H1 (cell line): Measurements from ENCODE around the gene TRIM62.

Experiments used
- EP300 ChIP-seq, 2 experiments: IDR thresholded peaks; 1 replicate in 1 of 2; 2 replicates in 1 of 2; pipeline ENCODE4 v1.6.1; 2011 to 2012; ENCODE audit warnings: low read depth in 2 of 2, low read length in 2 of 2, mild to moderate bottlenecking in 2 of 2, borderline replicate concordance in 1 of 2, inconsistent platforms in 1 of 2, moderate library complexity in 1 of 2
- EZH2 ChIP-seq: fragments of 200-600 bp; sonication (generic); IDR thresholded peaks from 2 replicates; pipeline ENCODE4 v1.7.1; 2012; ENCODE audit warnings: low read depth, mild to moderate bottlenecking, moderate library complexity, low read length, inconsistent platforms; ENCODE audit not compliant: severe bottlenecking
- GTF2F1 ChIP-seq: IDR thresholded peaks from 2 replicates; pipeline ENCODE4 v1.6.1; 2012; ENCODE audit warnings: low read depth, low read length, improper control_type of control experiment, borderline replicate concordance
- HDAC2 ChIP-seq, 2 experiments: fragments of 300-600 bp in 1 of 2; sonication (generic) in 1 of 2; IDR thresholded peaks; 2 replicates each; pipeline ENCODE4 v1.6.1; 2011 to 2012; ENCODE audit warnings: low read depth in 2 of 2, low read length in 2 of 2, mild to moderate bottlenecking in 2 of 2, moderate library complexity in 2 of 2, borderline replicate concordance in 1 of 2, inconsistent platforms in 1 of 2
- JUND ChIP-seq: IDR thresholded peaks from 2 replicates; pipeline ENCODE4 v1.6.1; 2011; ENCODE audit warnings: mild to moderate bottlenecking, improper control_type of control experiment, low read length
- POLR2A ChIP-seq, 2 experiments: IDR thresholded peaks; 1 replicate in 1 of 2; 2 replicates in 1 of 2; pipeline ENCODE4 v1.6.1; 2011; ENCODE audit warnings: low read depth in 2 of 2, low read length in 2 of 2, mild to moderate bottlenecking in 2 of 2; ENCODE audit errors: control extremely low read depth in 1 of 2
- RFX5 ChIP-seq: IDR thresholded peaks from 2 replicates; pipeline ENCODE4 v1.6.1; 2011; ENCODE audit warnings: low read depth, low read length, improper control_type of control experiment, borderline replicate concordance
- RNF2 ChIP-seq: fragments of 200-900, 300-1000 bp; sonication (generic); IDR thresholded peaks from 2 replicates; pipeline ENCODE4 v1.7.1; 2016; ENCODE audit warnings: borderline replicate concordance, low read depth, mild to moderate bottlenecking, antibody characterized with exemption, low read length; ENCODE audit not compliant: poor library complexity, severe bottlenecking; ENCODE audit errors: missing control alignments
- SIN3A ChIP-seq, 2 experiments: IDR thresholded peaks in 1 of 2; conservative IDR thresholded peaks in 1 of 2; 2 replicates each; pipeline ENCODE4 v1.6.1; 2011 to 2012; ENCODE audit warnings: low read length in 2 of 2, improper control_type of control experiment in 1 of 2, low read depth in 1 of 2, mild to moderate bottlenecking in 1 of 2
- TF ChIP-seq, protein P1 (sequence below), 3 experiments: IDR thresholded peaks; 1 replicate in 2 of 3; 2 replicates in 1 of 3; pipeline versions ENCODE4 v1.5.1 to v1.6.1; 2011; ENCODE audit warnings: low read length in 3 of 3, mild to moderate bottlenecking in 3 of 3, inconsistent platforms in 2 of 3, low read depth in 1 of 3, moderate library complexity in 1 of 3; ENCODE audit not compliant: insufficient read depth in 1 of 3; ENCODE audit errors: control extremely low read depth in 1 of 3

DNA sequence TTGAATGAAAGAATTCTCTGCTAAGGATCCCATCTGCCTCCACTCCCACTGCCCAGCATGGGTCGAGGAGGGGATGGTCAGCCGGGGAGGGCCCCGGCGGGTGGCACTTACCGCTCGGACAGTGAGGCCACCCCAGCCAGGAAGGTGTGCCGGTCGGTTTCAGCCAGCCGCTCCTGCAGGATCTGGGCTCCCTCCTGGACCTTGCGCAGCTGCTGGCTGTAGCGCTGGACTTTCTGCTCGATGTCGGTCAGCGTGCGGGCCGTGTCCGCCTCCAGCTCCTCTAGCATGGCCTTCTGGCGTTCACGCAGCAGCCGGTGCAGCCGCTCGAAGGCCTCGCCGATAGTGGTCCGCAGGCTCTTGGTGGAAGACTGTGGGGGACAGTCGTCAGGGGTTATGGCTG is 22.3 kb downstream of the TRIM62 start:
- TF ChIP-seq, protein P1, sequence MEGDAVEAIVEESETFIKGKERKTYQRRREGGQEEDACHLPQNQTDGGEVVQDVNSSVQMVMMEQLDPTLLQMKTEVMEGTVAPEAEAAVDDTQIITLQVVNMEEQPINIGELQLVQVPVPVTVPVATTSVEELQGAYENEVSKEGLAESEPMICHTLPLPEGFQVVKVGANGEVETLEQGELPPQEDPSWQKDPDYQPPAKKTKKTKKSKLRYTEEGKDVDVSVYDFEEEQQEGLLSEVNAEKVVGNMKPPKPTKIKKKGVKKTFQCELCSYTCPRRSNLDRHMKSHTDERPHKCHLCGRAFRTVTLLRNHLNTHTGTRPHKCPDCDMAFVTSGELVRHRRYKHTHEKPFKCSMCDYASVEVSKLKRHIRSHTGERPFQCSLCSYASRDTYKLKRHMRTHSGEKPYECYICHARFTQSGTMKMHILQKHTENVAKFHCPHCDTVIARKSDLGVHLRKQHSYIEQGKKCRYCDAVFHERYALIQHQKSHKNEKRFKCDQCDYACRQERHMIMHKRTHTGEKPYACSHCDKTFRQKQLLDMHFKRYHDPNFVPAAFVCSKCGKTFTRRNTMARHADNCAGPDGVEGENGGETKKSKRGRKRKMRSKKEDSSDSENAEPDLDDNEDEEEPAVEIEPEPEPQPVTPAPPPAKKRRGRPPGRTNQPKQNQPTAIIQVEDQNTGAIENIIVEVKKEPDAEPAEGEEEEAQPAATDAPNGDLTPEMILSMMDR (IDR thresholded peaks at IDR 0.05; ENCODE audit: control extremely low read depth in 1 of 3, insufficient read depth in 1 of 3, low read depth in 1 of 3, low read length in 3 of 3) = no peak
- TF ChIP-seq POLR2A (IDR thresholded peaks at IDR 0.05; ENCODE audit: control extremely low read depth in 1 of 2, low read depth in 2 of 2, low read length in 2 of 2) (no peak), GTF2F1 (no peak), EZH2 (no peak), HDAC2 (IDR thresholded peaks at IDR 0.05; ENCODE audit: borderline replicate concordance in 1 of 2, low read depth in 2 of 2, low read length in 2 of 2) (no peak), SIN3A (conservative IDR thresholded peaks at IDR 0.05 in 1 of 2, IDR thresholded peaks at IDR 0.05 in 1 of 2; ENCODE audit: low read depth in 1 of 2, low read length in 2 of 2) (no peak), RFX5 (no peak), RNF2 (no peak), JUND (no peak), EP300 (IDR thresholded peaks at IDR 0.05; ENCODE audit: borderline replicate concordance in 1 of 2, low read depth in 2 of 2, low read length in 2 of 2) (no peak)
